K562 (cell line): ENCODE measurements around the gene NRIP2. TPM values are rescaled to one million over a fixed set of nuclear protein-coding genes. Genes with fewer than 3 reads are reported as not detected.
A peak's percentile ranks its signal among the peaks of the same experiment; 100 is the strongest.

Experiments
- ATAC-seq: fragments of 200-7000 bp; cut with Tn5 transposase; 3 replicates; pipeline ENCODE4 v1.9.1; 2020; ENCODE audit warnings: moderate library complexity
- BruUV-seq: library from RNA; stranded (reverse); fragments of 400-500 nt; replicated peaks from 2 replicates; lab custom pipeline; 2021; lab: Mats Ljungman, UMichigan
- CTCF ChIA-PET: fragments of 300-600 bp; formaldehyde crosslinking; extraction: SDS; loops from one replicate; lab custom pipeline; 2021; ENCODE audit warnings: low intra/inter-chr PET ratio; lab: Yijun Ruan, JAX
- POLR2A ChIA-PET: fragments of 300-600, 350-650 bp; sonication (Branson Sonifier 250); formaldehyde crosslinking; extraction: SDS; loops from one replicate; lab custom pipeline; 2021; ENCODE audit warnings: antibody characterized with exemption, inconsistent platforms; lab: Yijun Ruan, JAX
- DNase-seq, 4 experiments: peaks; one replicate each; pipeline versions ENCODE4 v3.0.0 to v3.0.0-alpha.2; 2011 to 2018; ENCODE audit warnings: low spot score in 3 of 4, mixed read lengths in 3 of 4; ENCODE audit errors: extremely low read depth in 1 of 4
- FAIRE-seq: peaks from 2 replicates; lab custom pipeline; 2011; peaks lifted over from hg19 to GRCh38; lab: Jason Lieb, UNC
- H2AFZ ChIP-seq: 2 replicates; pipeline ENCODE4 v1.6.0; 2011; ENCODE audit warnings: low read depth, low read length, control low read depth, inconsistent platforms
- H3K27ac ChIP-seq: fragments of 200-600 bp; 3 replicates; pipeline ENCODE4 v1.8.0; 2011; ENCODE audit warnings: low read depth, mild to moderate bottlenecking, control low read depth, inconsistent platforms, low read length, moderate library complexity, mixed read lengths; ENCODE audit errors: extremely low read depth
- H3K27me3 ChIP-seq, 2 experiments: fragments of 300-600 bp in 1 of 2; 2 replicates in 1 of 2; 3 replicates in 1 of 2; pipeline versions ENCODE4 v1.6.0 to v1.8.0; 2011; ENCODE audit warnings: inconsistent platforms in 2 of 2, low read length in 2 of 2, mild to moderate bottlenecking in 1 of 2, mixed read lengths in 1 of 2, moderate library complexity in 1 of 2; ENCODE audit not compliant: control insufficient read depth in 2 of 2, insufficient read depth in 2 of 2
- H3K36me3 ChIP-seq: fragments of 300-600 bp; 3 replicates; pipeline ENCODE4 v1.8.0; 2011; ENCODE audit warnings: mild to moderate bottlenecking, low read length, inconsistent platforms; ENCODE audit not compliant: control insufficient read depth, insufficient read depth
- H3K4me1 ChIP-seq, 2 experiments: fragments of 200-600 bp in 1 of 2; replicated peaks in 1 of 2; 2 replicates in 1 of 2; 3 replicates in 1 of 2; pipeline versions ENCODE4 v1.5.1 to v1.8.0; 2011; ENCODE audit warnings: inconsistent platforms in 2 of 2, low read length in 2 of 2, mild to moderate bottlenecking in 1 of 2, mixed read lengths in 1 of 2, moderate library complexity in 1 of 2; ENCODE audit not compliant: control insufficient read depth in 2 of 2, insufficient read depth in 2 of 2
- H3K4me2 ChIP-seq: 2 replicates; pipeline ENCODE4 v1.6.1; 2011; ENCODE audit warnings: low read length, control low read depth, inconsistent platforms, mixed read lengths; ENCODE audit not compliant: insufficient read depth
- H3K4me3 ChIP-seq: fragments of 200-600 bp; sonication (generic), shearing (Covaris generic); 2 replicates; pipeline ENCODE4 v1.5.1; 2016; ENCODE audit warnings: control low read depth, inconsistent platforms
- H3K79me2 ChIP-seq: fragments of 200-600 bp; 3 replicates; pipeline ENCODE4 v1.8.0; 2011; ENCODE audit warnings: low read length, inconsistent platforms; ENCODE audit not compliant: control insufficient read depth, insufficient read depth
- H3K9ac ChIP-seq, 2 experiments: 2 replicates each; pipeline versions ENCODE4 v1.6.0 to v1.6.1; 2011; ENCODE audit warnings: low read depth in 2 of 2, low read length in 2 of 2, control low read depth in 1 of 2, inconsistent platforms in 1 of 2, mild to moderate bottlenecking in 1 of 2, mixed read lengths in 1 of 2; ENCODE audit not compliant: insufficient read depth in 1 of 2
- H3K9me1 ChIP-seq: one replicate; pipeline ENCODE4 v1.6.0; 2011; ENCODE audit warnings: inconsistent platforms, mild to moderate bottlenecking, low read length, moderate library complexity; ENCODE audit not compliant: control insufficient read depth, insufficient read depth
- H3K9me3 ChIP-seq: replicated peaks from 2 replicates; pipeline ENCODE4 v1.5.1; 2011; ENCODE audit warnings: low read depth, low read length, inconsistent platforms; ENCODE audit not compliant: control insufficient read depth, insufficient read depth
- H4K20me1 ChIP-seq: replicated peaks from 2 replicates; pipeline ENCODE4 v1.6.1; 2011; ENCODE audit warnings: low read length, inconsistent platforms, mixed read lengths; ENCODE audit not compliant: control insufficient read depth, insufficient read depth
- FOXJ2 ChIP-seq: fragments of 200-800 bp; sonication (Bioruptor generic); IDR thresholded peaks from 2 replicates; pipeline ENCODE4 v1.6.1; 2016; ENCODE audit warnings: missing genetic modification characterization, missing compliant biosample characterization
- NFIC ChIP-seq: fragments of 450-650 bp; IDR thresholded peaks from 2 replicates; pipeline ENCODE4 v1.6.1; 2017; ENCODE audit warnings: mild to moderate bottlenecking, inconsistent platforms
- WGBS: fragments of 100-300 bp; shearing (Covaris generic); methylation state at CpG from one replicate; pipeline ENCODE4 v1.1.6; 2016; ENCODE audit warnings: low coverage, mixed read lengths; ENCODE audit not compliant: insufficient coverage; ENCODE audit errors: missing lambda C conversion rate; 5-methylcytosine and 5-hydroxymethylcytosine counted together
- in situ Hi-C: fragments of 300-500 bp; cut with MboI; formaldehyde crosslinking; loops from 4 replicates; pipeline ENCODE4 v1.15.0; 2018; ENCODE audit warnings: inconsistent platforms, mixed read lengths
- intact Hi-C: fragments of 100-400 bp; cut with micrococcal nuclease; formaldehyde crosslinking; loops from 2 replicates; pipeline ENCODE4 v1.14.2; 2022
- polyA plus RNA-seq, 8 experiments: library from polyadenylated mRNA; depleted of rRNA in 4 of 8; stranded (reverse) in 5 of 8; unstranded in 3 of 8; fragments of >200 nt; fragmentation: Nextera tagmentation in 2 of 8; fragmentation: Illumina TruSeq in 1 of 8; extraction: Ambion mirVana in 2 of 8; extraction: Trizol in 1 of 8; gene quantifications; 2 replicates each; pipeline versions ENCODE4 v1.2.1 to v1.2.3, GENCODE V29; 2011 to 2014; ENCODE audit warnings: inconsistent platforms in 1 of 8, missing spikeins in 1 of 8
- total RNA-seq, 7 experiments: library from RNA; depleted of rRNA in 6 of 7; stranded (reverse); fragments of >200 nt in 6 of 7; fragmentation: Illumina TruSeq in 2 of 7; extraction: Trizol in 2 of 7; gene quantifications; 2 replicates each; pipeline versions ENCODE4 v1.2.1 to v1.2.3, GENCODE V29; 2011 to 2021; ENCODE audit warnings: low replicate concordance in 1 of 7
- TF ChIP-seq, protein P1 (sequence below): fragments of 450-650 bp; IDR thresholded peaks from 2 replicates; pipeline ENCODE4 v1.6.1; 2016; ENCODE audit warnings: low read depth
- TF ChIP-seq, protein P2 (sequence below): sonication (generic); formaldehyde crosslinking; IDR thresholded peaks from 2 replicates; pipeline ENCODE4 v1.8.0; 2022; ENCODE audit warnings: mild to moderate bottlenecking, missing genetic modification reagents

NRIP2 gene
- total and polyA plus RNA-seq, 9 of the 15 experiments (the other 6 are each of a cell fraction or from before 2014, with no cell fraction given): 0.07 to 0.10 TPM; not detected in 7

GRCh38 chr12:2801044-2801783 is 33.6 kb downstream of the NRIP2 start:
- FAIRE-seq: no peak
- H3K36me3 ChIP-seq: peaks cover 98% of the 10 kb centered on the region

More at GRCh38 chr12:2801044-2801783, 33.6 kb downstream of the NRIP2 start:
- intact Hi-C loops: no loop called here
- Histone ChIP-seq H3K27me3 (no peaks in the 10 kb centered on the region), H3K9me1 (no peaks in the 10 kb centered on the region), H2AFZ (no peak overlapping the region)
- WGBS: 97% methylated on average over 8 of the region's 16 CpGs
- POLR2A ChIA-PET: no interaction called here
- peak; percentile 62 for TF ChIP-seq NFIC
- TF ChIP-seq, protein P1, sequence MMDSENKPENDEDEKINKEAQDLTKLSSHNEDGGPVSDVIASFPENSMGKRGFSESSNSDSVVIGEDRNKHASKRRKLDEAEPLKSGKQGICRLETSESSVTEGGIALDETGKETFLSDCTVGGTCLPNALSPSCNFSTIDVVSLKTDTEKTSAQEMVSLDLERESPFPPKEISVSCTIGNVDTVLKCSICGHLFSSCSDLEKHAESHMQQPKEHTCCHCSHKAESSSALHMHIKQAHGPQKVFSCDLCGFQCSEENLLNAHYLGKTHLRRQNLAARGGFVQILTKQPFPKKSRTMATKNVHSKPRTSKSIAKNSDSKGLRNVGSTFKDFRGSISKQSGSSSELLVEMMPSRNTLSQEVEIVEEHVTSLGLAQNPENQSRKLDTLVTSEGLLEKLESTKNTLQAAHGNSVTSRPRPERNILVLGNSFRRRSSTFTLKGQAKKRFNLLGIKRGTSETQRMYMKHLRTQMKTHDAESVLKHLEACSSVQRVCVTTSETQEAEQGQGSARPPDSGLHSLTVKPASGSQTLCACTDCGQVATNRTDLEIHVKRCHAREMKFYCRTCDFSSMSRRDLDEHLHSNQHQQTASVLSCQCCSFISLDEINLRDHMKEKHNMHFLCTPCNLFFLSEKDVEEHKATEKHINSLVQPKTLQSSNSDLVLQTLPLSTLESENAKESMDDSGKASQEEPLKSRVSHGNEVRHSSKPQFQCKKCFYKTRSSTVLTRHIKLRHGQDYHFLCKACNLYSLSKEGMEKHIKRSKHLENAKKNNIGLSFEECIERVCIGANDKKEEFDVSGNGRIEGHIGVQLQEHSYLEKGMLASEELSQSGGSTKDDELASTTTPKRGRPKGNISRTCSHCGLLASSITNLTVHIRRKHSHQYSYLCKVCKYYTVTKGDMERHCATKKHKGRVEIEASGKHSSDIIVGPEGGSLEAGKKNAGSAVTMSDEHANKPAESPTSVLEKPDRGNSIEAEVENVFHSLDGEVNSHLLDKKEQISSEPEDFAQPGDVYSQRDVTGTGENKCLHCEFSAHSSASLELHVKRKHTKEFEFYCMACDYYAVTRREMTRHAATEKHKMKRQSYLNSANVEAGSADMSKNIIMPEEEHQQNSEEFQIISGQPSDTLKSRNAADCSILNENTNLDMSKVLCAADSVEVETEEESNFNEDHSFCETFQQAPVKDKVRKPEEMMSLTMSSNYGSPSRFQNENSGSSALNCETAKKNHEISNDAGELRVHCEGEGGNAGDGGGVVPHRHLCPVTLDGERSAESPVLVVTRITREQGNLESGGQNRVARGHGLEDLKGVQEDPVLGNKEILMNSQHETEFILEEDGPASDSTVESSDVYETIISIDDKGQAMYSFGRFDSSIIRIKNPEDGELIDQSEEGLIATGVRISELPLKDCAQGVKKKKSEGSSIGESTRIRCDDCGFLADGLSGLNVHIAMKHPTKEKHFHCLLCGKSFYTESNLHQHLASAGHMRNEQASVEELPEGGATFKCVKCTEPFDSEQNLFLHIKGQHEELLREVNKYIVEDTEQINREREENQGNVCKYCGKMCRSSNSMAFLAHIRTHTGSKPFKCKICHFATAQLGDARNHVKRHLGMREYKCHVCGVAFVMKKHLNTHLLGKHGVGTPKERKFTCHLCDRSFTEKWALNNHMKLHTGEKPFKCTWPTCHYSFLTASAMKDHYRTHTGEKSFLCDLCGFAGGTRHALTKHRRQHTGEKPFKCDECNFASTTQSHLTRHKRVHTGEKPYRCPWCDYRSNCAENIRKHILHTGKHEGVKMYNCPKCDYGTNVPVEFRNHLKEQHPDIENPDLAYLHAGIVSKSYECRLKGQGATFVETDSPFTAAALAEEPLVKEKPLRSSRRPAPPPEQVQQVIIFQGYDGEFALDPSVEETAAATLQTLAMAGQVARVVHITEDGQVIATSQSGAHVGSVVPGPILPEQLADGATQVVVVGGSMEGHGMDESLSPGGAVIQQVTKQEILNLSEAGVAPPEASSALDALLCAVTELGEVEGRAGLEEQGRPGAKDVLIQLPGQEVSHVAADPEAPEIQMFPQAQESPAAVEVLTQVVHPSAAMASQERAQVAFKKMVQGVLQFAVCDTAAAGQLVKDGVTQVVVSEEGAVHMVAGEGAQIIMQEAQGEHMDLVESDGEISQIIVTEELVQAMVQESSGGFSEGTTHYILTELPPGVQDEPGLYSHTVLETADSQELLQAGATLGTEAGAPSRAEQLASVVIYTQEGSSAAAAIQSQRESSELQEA: no peak
- TF ChIP-seq FOXJ2: no peak
- TF ChIP-seq, protein P2, sequence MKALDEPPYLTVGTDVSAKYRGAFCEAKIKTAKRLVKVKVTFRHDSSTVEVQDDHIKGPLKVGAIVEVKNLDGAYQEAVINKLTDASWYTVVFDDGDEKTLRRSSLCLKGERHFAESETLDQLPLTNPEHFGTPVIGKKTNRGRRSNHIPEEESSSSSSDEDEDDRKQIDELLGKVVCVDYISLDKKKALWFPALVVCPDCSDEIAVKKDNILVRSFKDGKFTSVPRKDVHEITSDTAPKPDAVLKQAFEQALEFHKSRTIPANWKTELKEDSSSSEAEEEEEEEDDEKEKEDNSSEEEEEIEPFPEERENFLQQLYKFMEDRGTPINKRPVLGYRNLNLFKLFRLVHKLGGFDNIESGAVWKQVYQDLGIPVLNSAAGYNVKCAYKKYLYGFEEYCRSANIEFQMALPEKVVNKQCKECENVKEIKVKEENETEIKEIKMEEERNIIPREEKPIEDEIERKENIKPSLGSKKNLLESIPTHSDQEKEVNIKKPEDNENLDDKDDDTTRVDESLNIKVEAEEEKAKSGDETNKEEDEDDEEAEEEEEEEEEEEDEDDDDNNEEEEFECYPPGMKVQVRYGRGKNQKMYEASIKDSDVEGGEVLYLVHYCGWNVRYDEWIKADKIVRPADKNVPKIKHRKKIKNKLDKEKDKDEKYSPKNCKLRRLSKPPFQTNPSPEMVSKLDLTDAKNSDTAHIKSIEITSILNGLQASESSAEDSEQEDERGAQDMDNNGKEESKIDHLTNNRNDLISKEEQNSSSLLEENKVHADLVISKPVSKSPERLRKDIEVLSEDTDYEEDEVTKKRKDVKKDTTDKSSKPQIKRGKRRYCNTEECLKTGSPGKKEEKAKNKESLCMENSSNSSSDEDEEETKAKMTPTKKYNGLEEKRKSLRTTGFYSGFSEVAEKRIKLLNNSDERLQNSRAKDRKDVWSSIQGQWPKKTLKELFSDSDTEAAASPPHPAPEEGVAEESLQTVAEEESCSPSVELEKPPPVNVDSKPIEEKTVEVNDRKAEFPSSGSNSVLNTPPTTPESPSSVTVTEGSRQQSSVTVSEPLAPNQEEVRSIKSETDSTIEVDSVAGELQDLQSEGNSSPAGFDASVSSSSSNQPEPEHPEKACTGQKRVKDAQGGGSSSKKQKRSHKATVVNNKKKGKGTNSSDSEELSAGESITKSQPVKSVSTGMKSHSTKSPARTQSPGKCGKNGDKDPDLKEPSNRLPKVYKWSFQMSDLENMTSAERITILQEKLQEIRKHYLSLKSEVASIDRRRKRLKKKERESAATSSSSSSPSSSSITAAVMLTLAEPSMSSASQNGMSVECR: no peak
- TF ChIP-seq, all 486 proteins: peak for 1
- in situ Hi-C loops: no loop called here
- no peak for ATAC-seq
- DNase-seq: no peak
- Histone ChIP-seq H3K9me3 (no peaks in the 10 kb centered on the region), H3K79me2 (peaks cover 26% of the 10 kb centered on the region), H3K9ac (no peak overlapping the region), H3K4me1 (peaks cover 5 to 10% of the 10 kb centered on the region in 2 experiments; a peak in 3 of 5 replicates), H4K20me1 (peaks cover 16% of the 10 kb centered on the region; the same call in 1 of the 2 replicates), H3K4me2 (no peak overlapping the region), H3K27ac (no peak overlapping the region), H3K4me3 (no peak overlapping the region)
- CTCF ChIA-PET: no interaction called here
- no TSS peak for BruUV-seq
